GM21576 (cell line): Measurements from ENCODE around the gene GJC2.

Experiments used
- ATAC-seq: cut with Tn5 transposase; IDR thresholded peaks from one replicate; pipeline ENCODE4 v1.9.1; 2021; ENCODE audit warnings: mild to moderate bottlenecking, moderate library complexity; ENCODE audit not compliant: unreplicated experiment

The GJC2 gene

DNA sequence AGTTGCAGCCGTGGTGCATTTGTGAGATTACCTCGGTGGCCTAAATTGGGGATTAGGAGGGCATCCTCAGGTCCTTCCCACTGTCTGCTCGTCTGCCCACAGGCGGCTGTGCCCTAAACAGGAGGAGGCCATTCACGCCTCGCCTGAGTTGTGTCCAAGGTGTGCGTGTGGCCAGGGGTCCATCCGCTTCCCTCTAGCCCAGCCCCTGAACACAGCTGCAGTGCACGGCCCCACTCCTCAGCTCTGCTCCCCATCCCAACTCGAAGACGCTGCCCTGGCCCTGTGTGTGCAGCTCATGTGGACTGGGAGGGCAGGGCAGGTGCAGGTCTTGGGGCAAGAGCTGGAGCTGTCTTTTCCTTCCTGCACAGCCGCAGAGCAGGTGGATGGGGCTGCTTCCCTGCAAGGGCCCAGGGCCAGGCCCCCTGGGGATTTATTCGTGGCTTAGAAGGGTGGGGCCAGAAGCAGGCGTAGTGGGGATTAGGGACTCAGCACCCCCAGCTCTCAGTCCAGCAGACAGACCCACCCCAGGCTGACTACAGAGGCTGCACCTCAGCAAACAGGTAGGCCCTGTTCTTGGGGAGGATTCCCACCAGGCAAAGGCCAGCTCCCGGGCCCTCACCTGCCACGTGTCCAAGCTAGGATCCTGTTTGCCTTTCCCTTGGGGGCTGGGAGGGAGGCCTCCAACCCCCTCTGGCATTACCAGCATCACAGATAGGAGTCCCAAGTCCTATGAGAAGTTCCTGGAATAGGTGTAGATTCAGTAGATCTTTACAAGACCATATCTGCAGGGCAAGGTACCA, 5.3 kb upstream of the GJC2 start:
- no peak for ATAC-seq

DNA sequence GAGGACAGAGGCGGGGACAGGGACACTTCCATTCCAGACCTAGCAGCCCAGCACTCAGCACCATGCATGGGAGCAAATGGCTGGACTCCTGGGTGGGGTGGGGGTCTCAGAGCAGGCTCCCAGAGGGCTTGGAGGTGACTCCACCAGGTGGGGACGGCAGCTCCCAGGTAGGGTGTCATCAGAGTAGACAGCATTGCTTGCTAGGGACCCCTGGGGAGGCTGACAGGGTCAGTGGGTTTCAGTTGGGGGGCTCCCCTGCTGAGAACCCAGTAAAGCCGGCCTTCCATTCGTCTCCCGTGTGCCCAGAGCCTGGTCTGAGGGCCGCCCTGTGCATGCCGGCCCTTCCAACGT, 4.8 kb upstream of the GJC2 start:
- no peak for ATAC-seq

DNA sequence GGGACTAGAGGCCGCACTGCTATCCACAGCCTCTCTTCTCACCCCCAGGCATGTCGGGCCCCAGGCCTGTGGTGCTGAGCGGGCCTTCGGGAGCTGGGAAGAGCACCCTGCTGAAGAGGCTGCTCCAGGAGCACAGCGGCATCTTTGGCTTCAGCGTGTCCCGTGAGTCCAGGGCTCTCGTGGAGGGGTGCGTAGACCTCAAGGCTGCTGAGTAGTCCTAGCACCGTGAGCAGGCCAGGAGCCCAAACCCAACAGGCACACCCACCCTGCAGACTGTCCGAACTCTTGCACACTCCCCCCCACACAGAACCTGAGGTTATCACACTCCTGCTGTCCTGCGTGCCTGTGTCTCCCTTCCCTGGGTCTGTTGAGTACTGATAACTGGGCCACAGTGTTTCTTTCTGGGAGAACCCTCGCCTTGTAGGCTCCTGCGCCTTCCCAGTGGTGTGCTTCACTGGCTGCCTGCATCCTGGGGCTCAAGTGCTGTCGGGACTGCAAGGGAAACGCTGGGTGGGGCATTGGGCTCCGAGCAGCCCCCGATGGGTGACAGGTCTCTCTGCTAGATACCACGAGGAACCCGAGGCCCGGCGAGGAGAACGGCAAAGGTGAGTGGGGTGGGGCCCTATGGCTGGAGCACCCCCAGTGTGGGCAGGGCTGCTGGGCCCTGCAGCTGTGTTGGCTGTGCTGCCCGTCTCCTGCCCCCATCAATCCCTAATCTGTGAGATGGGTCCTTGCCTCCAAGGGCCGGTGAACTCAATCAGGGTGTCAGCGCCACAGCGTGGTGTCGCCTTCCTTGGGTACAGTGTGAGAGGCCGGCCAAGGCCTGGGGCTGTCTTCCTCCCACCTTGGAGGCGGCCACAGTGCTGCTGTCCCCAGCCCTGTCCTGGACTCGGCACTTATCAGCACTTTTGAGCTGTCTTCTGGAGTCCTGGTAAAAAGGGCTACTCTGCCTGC, 4.0 kb upstream of the GJC2 start:
- ATAC-seq = no peak

GRCh38 chr1:228146417-228147150, 3.1 kb upstream of the GJC2 start:
- no peak for ATAC-seq

DNA sequence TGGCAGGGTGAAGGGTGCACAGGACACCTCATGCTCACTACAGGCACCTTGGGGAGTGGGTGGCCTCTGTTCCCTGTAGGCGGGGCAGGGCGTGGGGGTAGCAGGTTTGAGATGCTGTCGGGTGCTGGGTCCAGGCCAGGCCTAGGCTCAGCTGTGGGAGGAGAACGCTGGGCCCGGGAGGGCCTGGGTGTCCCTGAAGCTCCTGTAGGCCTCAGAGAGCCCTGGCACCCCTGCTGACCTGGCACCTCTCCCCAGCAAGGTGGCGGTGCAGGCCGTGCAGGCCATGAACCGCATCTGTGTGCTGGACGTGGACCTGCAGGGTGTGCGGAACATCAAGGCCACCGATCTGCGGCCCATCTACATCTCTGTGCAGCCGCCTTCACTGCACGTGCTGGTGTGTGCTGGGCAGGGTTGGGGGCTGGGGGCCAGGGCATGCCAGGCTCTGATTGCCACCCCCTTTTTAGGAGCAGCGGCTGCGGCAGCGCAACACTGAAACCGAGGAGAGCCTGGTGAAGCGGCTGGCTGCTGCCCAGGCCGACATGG, 2.5 kb upstream of the GJC2 start:
- ATAC-seq = no peak

DNA sequence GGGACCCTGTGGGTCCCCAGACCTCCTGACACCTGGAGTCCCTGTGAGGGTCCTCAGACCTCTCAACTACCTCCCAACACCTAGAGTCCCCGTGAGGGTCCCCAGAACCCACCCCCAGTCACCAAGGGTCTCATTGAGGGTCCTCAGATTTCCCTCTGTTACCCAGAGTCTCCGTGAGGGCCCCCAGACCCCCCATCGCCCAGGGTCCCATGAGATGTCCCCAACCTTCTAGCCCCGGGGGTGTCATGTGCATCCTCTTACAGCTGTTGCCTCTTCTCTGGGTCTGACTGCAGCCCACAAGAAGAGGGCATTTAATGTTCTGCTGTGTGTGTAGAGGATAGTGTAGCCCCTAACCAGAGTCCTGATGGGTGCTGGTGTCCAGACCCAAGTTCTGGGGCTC, 2.0 kb upstream of the GJC2 start:
- ATAC-seq = no peak

- no peak for ATAC-seq
Measured at GRCh38 chr1:228148196-228148861, 1.4 kb upstream of the GJC2 start.

- ATAC-seq = no peak
Measured at GRCh38 chr1:228148935-228149405, 760 bp upstream of the GJC2 start.

DNA sequence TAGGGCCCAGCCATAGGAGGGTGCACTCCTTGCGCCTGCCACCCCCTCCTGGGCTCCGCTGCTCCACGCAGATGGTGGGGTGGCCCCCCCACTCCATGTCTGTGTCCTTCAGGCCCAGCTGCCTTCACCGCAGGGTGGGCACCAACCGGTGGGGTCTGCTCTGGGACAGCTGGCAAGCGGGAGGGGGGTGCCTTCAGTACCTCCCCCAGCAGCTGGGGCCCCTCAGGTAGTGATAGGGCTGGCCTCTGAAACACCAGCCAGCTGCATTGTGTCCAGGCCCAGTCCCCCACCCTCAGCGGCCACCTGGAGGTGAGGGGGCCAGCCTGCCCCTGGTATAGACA, 360 bp downstream of the GJC2 start:
- no peak for ATAC-seq

DNA sequence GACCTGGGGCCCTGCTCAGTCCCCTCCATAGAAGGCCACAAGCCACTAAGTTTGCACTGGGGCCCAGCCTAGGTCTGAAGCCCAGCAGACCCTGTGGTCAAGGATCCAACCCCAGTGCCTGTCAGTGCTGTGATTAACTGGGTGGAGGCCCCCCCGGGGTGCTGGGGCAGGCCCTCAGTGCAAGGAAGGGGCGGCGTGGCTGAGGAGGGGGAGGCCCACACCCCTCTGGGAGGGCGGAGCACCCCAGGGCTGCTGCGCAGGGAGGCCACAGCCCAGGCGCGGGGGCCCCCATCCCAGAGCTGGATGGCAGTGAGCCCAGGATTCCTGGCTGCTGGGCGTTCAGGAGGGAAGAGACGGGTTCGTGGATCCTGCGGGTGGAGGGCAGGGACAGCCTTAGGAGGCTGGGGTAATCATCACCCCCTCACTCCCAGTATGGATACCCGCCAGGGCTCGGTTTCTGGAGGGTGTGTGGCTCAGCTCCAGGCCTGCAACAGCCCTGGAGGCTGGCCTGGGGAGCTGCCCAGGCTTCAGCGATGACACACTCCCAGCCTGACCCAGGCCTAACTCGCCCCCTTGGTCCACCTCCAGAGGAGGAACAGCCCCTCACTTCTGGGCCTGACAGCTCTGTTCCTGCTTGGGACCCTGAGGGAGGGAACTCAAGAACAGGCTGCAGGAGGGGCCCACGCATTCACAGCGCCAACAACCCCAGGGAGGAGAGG, 890 bp downstream of the GJC2 start:
- no peak for ATAC-seq

DNA sequence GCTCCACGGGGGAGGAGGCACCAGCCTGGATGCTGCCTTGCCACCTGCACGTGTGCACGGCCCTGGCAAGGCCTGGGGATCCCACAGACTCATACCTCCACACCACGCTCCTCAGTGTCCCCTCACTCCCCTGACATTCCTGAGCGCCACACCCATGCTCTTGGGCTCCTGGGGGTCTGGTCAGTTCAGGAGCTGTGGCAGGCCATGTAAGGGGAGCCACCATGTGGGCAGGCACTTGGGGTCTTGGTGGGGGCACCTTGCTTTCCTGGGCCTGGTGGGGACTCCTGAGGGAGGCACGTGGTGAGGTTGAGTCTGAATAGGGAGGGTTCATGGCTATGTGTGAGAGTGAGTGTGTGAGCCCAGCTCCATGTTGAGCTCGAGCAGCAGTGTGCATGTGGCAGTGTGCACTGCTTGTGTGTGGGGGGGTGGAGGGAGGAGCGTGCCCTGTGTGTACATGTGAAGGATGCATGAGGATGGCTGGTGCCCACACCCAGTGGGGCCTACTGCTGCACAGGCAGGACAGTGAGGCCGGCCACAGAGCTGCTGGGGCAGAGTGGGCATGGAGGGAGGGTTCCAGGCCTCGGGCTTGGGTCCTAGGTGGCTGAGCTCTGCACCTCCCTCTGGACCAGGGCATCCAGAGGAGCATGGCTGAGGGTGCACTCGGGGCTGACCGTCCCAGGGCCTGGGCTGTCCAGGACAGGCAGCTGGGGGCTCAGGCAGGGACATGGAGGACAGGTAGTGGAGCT, 1.6 kb downstream of the GJC2 start:
- ATAC-seq = no peak

DNA sequence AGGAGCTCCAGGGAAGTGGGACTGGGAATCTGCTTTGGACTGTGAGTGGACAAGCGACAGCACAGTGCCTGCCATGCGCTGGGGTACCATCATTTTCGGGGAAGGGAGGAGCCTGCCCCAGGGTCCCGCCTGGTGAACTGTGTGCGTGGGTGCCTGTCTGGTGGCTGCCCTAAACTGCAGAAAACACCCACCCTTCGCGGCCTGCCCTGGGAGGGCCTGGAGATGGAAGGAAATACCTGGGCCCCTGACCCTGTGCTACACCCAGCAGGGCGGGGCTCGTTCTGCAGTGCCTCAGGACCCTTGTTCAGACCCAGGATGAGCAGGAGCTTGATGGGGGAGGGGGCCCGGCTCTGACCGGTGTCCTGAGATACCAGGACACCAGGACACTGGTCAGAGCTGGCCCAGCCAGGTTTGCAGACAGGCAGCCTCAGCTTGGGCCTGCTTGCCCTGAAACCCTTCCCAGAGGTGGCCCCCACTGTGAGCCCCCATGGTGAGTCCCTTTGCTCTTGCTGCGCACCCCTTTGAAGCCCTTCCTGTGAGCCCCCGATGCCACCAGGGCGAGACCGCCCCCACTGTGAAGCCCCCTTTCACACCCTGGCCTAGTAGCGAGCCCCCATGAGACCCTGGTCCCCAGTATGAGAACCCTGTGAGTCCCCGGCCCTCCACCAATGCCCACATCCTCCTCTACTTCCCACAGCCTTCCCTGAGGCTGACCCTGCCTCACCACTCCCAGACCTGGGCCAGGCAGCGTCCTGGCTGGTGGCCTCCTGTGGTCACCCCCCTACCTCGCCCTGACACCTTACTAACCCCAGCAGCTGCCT, 2.6 kb downstream of the GJC2 start:
- no peak for ATAC-seq

GRCh38 chr1:228152918-228153258, 3.2 kb downstream of the GJC2 start:
- ATAC-seq = no peak

DNA sequence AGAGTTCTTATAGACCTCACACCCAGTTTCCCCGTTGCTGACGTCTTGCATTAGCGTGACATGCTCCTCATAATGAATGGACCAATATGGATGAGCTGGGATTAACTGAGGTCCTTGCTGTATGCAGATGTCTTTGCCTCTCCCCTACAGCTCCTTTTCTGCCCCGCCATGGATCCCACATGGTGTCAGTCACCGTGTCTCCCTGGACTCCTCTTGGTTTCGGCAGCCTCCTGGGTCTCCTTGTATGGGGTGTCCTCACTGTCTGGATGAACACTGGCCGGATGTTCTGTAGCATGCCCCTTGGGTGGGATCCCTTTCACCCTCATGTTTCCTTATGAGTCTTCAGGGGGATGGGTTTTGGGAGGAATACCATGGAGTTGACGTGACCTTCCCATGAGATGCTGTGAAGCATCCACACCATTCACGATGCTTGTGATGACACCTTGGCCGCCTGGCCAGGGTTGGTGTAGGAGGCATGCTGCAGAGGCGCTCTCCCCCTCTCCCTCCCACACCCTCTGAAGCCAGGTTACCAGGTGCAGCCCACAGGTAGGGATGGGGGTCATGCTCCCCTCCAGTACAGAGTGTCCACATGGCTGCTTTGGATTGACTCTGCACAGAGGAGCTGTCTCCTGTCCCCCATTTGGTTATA, 4.4 kb downstream of the GJC2 start:
- no peak for ATAC-seq

GRCh38 chr1:228154670-228155571, 5.2 kb downstream of the GJC2 start:
- no peak for ATAC-seq

DNA sequence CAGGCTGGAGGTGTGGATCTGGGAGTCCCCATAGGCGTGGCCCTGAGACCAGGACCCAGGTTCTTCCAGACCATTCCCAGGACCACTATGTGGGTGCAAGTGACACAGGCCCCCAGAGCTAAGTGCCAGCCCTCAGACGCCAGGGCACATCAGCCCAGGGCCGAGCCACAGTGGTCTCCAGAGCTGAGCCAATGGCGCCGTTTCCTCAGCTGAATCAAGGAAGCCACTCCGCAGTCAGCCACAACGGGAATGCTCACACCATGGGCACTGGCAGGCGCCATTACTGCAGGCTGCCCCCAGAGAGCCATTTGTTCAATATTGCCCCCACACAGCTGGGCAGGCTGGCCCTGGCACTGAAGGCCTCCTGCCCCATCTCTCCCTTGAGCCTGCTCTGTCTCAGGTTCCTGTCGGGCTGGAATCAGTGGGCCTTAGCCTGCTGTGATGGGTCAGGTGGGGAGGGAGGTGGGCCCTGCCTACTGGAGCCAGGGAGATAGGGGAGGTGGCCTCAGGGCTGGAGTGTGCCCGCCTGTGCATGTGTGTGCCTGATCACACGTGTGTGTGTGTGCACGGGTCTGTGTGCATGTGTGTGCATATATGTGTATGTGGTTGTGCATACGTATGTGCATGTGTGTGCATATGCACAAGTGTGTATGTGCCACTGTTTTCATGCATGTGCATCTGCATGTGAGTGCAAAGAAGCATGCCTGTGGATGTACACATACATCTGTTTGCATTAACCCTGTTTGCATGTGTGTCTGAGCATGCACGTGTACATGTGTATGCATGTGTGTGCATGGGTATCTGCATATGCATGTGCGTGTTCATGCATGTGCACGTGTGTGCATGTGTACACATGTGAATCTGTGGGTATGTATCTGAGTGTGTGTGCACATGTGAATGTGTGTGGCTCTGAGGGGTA, 6.1 kb downstream of the GJC2 start:
- ATAC-seq = no peak
